ENCODE results near the gene IRX5.

Gene IRX5

GRCh38 chr16:54927125-54928015 is 3.3 kb upstream of the IRX5 start:
- Histone ChIP-seq H4K8ac (ENCODE audit: low read depth, low read length) (no peak overlapping the region), H3K14ac (ENCODE audit: low read length) (no peak overlapping the region), H3K4me1 (ENCODE audit: control insufficient read depth in 1 of 2, insufficient read depth in 2 of 2, low read length in 2 of 2) (peaks cover 9 to 17% of the 10 kb centered on the region in 2 experiments), H3K9me3 (ENCODE audit: insufficient read depth, low read depth, low read length) (peaks cover 4% of the 10 kb centered on the region), H3K27me3 (ENCODE audit: insufficient read depth, low read length) (peaks cover 31% of the 10 kb centered on the region), H4K12ac (ENCODE audit: low read depth, low read length) (no peak overlapping the region), H2BK120ac (ENCODE audit: insufficient read depth, low read length, poor library complexity) (no peak overlapping the region), H3K79me1 (ENCODE audit: low read length) (peaks cover 3% of the 10 kb centered on the region), H3K4ac (ENCODE audit: low read depth, low read length) (no peak overlapping the region), H3K9ac (ENCODE audit: low read length) (no peak overlapping the region), H3K23ac (ENCODE audit: low read length) (no peak overlapping the region), H3K18ac (ENCODE audit: low read length) (no peak overlapping the region), H3K4me3 (ENCODE audit: low read depth, low read length) (no peak overlapping the region), H3K79me2 (ENCODE audit: control insufficient read depth, insufficient read depth, low read length, poor library complexity) (peaks cover 2% of the 10 kb centered on the region), H2AFZ (ENCODE audit: insufficient read depth, low read length, poor library complexity) (no peak overlapping the region), H2BK12ac (ENCODE audit: low read length) (no peak overlapping the region), H2AK5ac (ENCODE audit: low read length) (no peak overlapping the region), H3K27ac (ENCODE audit: low read depth, low read length) (no peak overlapping the region), H3K4me2 (ENCODE audit: low read length) (peak overlapping the region; percentile 66), H2BK5ac (ENCODE audit: low read depth, low read length, poor library complexity) (no peak overlapping the region), H4K91ac (ENCODE audit: low read depth, low read length) (no peak overlapping the region), H3K36me3 (ENCODE audit: control insufficient read depth in 1 of 2, insufficient read depth in 2 of 2, low read length in 2 of 2) (no peaks in the 10 kb centered on the region)
- WGBS (ENCODE audit: extremely low coverage, insufficient coverage, insufficient read length): no CpG with 5 or more reads among the region's 13 CpGs
- peak in 1 of 2 donors; percentile 12 for DNase-seq

DNA sequence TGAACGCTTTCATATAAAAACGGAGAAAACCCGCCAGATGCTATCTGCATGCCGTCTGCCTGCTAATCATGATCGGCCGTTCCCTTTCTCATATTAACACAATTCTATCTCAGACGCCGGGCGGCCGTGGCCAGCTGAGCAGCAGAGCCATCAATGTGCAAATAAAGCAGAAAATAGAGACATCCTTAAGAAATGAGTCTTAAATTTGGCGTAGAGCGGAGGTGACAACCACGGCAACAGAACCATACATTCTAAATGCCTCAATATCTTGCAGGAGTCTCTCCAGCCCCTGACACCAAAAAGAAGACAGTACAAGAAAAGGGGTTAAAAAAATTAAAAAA is 2.7 kb upstream of the IRX5 start:
- Histone ChIP-seq H2BK12ac (ENCODE audit: low read length) (no peak overlapping the region), H3K9ac (ENCODE audit: low read length) (no peak overlapping the region), H3K9me3 (ENCODE audit: insufficient read depth, low read depth, low read length) (peaks cover 5% of the 10 kb centered on the region), H3K36me3 (ENCODE audit: control insufficient read depth in 1 of 2, insufficient read depth in 2 of 2, low read length in 2 of 2) (no peaks in the 10 kb centered on the region), H2BK5ac (ENCODE audit: low read depth, low read length, poor library complexity) (no peak overlapping the region), H3K4me1 (ENCODE audit: control insufficient read depth in 1 of 2, insufficient read depth in 2 of 2, low read length in 2 of 2) (peaks cover 11 to 17% of the 10 kb centered on the region in 2 experiments), H2AFZ (ENCODE audit: insufficient read depth, low read length, poor library complexity) (no peak overlapping the region), H3K4ac (ENCODE audit: low read depth, low read length) (no peak overlapping the region), H3K14ac (ENCODE audit: low read length) (no peak overlapping the region), H4K91ac (ENCODE audit: low read depth, low read length) (no peak overlapping the region), H4K8ac (ENCODE audit: low read depth, low read length) (no peak overlapping the region), H3K18ac (ENCODE audit: low read length) (no peak overlapping the region), H3K79me1 (ENCODE audit: low read length) (peaks cover 3% of the 10 kb centered on the region), H3K27me3 (ENCODE audit: insufficient read depth, low read length) (peaks cover 37% of the 10 kb centered on the region), H2BK120ac (ENCODE audit: insufficient read depth, low read length, poor library complexity) (no peak overlapping the region), H3K4me2 (ENCODE audit: low read length) (peak overlapping the region; percentile 66), H4K12ac (ENCODE audit: low read depth, low read length) (no peak overlapping the region), H3K79me2 (ENCODE audit: control insufficient read depth, insufficient read depth, low read length, poor library complexity) (peaks cover 2% of the 10 kb centered on the region), H2AK5ac (ENCODE audit: low read length) (no peak overlapping the region), H3K27ac (ENCODE audit: low read depth, low read length) (no peak overlapping the region), H3K4me3 (ENCODE audit: low read depth, low read length) (peak overlapping the region; percentile 42), H3K23ac (ENCODE audit: low read length) (no peak overlapping the region)
- no CpG with 5 or more reads among the region's 13 CpGs for WGBS (ENCODE audit: extremely low coverage, insufficient coverage, insufficient read length)
- DNase-seq: peak in 1 of 2 donors; percentile 23

DNA sequence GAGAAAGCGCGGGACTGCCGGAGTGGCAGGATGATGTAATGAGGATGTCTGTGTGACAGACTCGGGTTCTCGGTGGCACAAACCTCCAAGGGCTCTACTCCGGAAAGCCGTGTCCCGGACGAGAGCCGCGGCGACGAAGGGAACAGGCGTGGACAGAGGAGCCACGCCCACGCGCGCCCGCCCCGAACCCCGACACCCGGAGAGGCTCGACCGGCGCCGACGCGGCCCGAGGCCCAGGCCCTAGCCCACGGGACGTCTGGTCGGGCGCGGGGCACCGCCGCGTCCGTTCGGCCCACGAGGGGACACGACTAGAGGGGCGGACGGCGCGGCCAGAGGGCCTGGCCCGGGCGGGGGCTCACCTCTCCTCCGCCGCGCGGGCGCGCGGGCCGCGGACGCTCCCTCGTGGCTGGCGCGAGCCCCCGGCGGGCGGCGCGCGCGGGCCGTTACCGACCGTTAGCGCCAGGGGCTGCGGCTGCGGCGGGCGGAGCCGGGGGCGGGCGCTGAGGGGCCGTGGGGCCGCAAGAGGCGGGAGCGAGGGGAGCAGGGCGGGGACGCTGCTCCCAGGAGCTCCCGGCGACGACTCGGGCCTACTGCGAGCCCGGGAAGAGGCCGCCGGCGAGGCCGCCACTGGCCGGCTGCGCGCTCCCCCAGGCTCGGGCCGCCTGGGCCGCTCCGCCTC is 2.1 kb upstream of the IRX5 start:
- peaks cover 2% of the 10 kb centered on the region for H3K79me2 ChIP-seq (ENCODE audit: control insufficient read depth, insufficient read depth, low read length, poor library complexity)
- H4K91ac ChIP-seq (ENCODE audit: low read depth, low read length): peak overlapping the region; percentile 77
- H3K4me1 ChIP-seq (ENCODE audit: control insufficient read depth in 1 of 2, insufficient read depth in 2 of 2, low read length in 2 of 2): peaks cover 16 to 19% of the 10 kb centered on the region in 2 experiments
- peaks cover 43% of the 10 kb centered on the region for H3K27me3 ChIP-seq (ENCODE audit: insufficient read depth, low read length)
- H2BK5ac ChIP-seq (ENCODE audit: low read depth, low read length, poor library complexity): no peak overlapping the region
- H3K27ac ChIP-seq (ENCODE audit: low read depth, low read length): peak overlapping the region; percentile 33
- peak overlapping the region; percentile 68 for H3K14ac ChIP-seq (ENCODE audit: low read length)
- H3K9me3 ChIP-seq (ENCODE audit: insufficient read depth, low read depth, low read length): peaks cover 7% of the 10 kb centered on the region
- peak overlapping the region; percentile 58 for H4K8ac ChIP-seq (ENCODE audit: low read depth, low read length)
- H3K9ac ChIP-seq (ENCODE audit: low read length): no peak overlapping the region
- WGBS (ENCODE audit: extremely low coverage, insufficient coverage, insufficient read length): no CpG with 5 or more reads among the region's 101 CpGs
- no peak overlapping the region for H4K12ac ChIP-seq (ENCODE audit: low read depth, low read length)
- no peak overlapping the region for H3K4ac ChIP-seq (ENCODE audit: low read depth, low read length)
- H2AK5ac ChIP-seq (ENCODE audit: low read length): no peak overlapping the region
- DNase-seq: peak; percentile 18 to 19
- H3K36me3 ChIP-seq (ENCODE audit: control insufficient read depth in 1 of 2, insufficient read depth in 2 of 2, low read length in 2 of 2): no peaks in the 10 kb centered on the region
- no peak overlapping the region for H3K23ac ChIP-seq (ENCODE audit: low read length)
- H3K79me1 ChIP-seq (ENCODE audit: low read length): peaks cover 3% of the 10 kb centered on the region
- peak overlapping the region; percentile 99 for H2AFZ ChIP-seq (ENCODE audit: insufficient read depth, low read length, poor library complexity)
- peak overlapping the region; percentile 72 for H2BK120ac ChIP-seq (ENCODE audit: insufficient read depth, low read length, poor library complexity)
- H3K18ac ChIP-seq (ENCODE audit: low read length): peak overlapping the region; percentile 72
- H3K4me2 ChIP-seq (ENCODE audit: low read length): peak overlapping the region; percentile 96
- H3K4me3 ChIP-seq (ENCODE audit: low read depth, low read length): peak overlapping the region; percentile 89
- peak overlapping the region; percentile 50 for H2BK12ac ChIP-seq (ENCODE audit: low read length)

- H3K14ac ChIP-seq (ENCODE audit: low read length): no peak overlapping the region
- no peaks in the 10 kb centered on the region for H3K36me3 ChIP-seq (ENCODE audit: control insufficient read depth in 1 of 2, insufficient read depth in 2 of 2, low read length in 2 of 2)
- peaks cover 16 to 19% of the 10 kb centered on the region in 2 experiments for H3K4me1 ChIP-seq (ENCODE audit: control insufficient read depth in 1 of 2, insufficient read depth in 2 of 2, low read length in 2 of 2)
- H2BK12ac ChIP-seq (ENCODE audit: low read length): no peak overlapping the region
- peak overlapping the region; percentile 99 for H2AFZ ChIP-seq (ENCODE audit: insufficient read depth, low read length, poor library complexity)
- no peak overlapping the region for H4K91ac ChIP-seq (ENCODE audit: low read depth, low read length)
- H4K8ac ChIP-seq (ENCODE audit: low read depth, low read length): no peak overlapping the region
- peaks cover 2% of the 10 kb centered on the region for H3K79me2 ChIP-seq (ENCODE audit: control insufficient read depth, insufficient read depth, low read length, poor library complexity)
- no peak overlapping the region for H2BK5ac ChIP-seq (ENCODE audit: low read depth, low read length, poor library complexity)
- no peak overlapping the region for H2AK5ac ChIP-seq (ENCODE audit: low read length)
- peak; percentile 99 for DNase-seq
- WGBS (ENCODE audit: extremely low coverage, insufficient coverage, insufficient read length): no CpG with 5 or more reads among the region's 73 CpGs
- H3K4me3 ChIP-seq (ENCODE audit: low read depth, low read length): peak overlapping the region; percentile 89
- H3K27me3 ChIP-seq (ENCODE audit: insufficient read depth, low read length): peaks cover 46% of the 10 kb centered on the region
- H3K4me2 ChIP-seq (ENCODE audit: low read length): peak overlapping the region; percentile 96
- H3K4ac ChIP-seq (ENCODE audit: low read depth, low read length): no peak overlapping the region
- peaks cover 3% of the 10 kb centered on the region for H3K79me1 ChIP-seq (ENCODE audit: low read length)
- H3K18ac ChIP-seq (ENCODE audit: low read length): no peak overlapping the region
- peak overlapping the region; percentile 33 for H3K27ac ChIP-seq (ENCODE audit: low read depth, low read length)
- no peak overlapping the region for H3K23ac ChIP-seq (ENCODE audit: low read length)
- H3K9ac ChIP-seq (ENCODE audit: low read length): no peak overlapping the region
- no peak overlapping the region for H2BK120ac ChIP-seq (ENCODE audit: insufficient read depth, low read length, poor library complexity)
- H3K9me3 ChIP-seq (ENCODE audit: insufficient read depth, low read depth, low read length): peaks cover 7% of the 10 kb centered on the region
- no peak overlapping the region for H4K12ac ChIP-seq (ENCODE audit: low read depth, low read length)
Measured at GRCh38 chr16:54929090-54930004, 1.3 kb upstream of the IRX5 start.

Data from trophoblast cell (in vitro differentiated cells and primary cell).